Neural progenitor cell (in vitro differentiated cells): ENCODE measurements around the gene TUT1. TPM values are rescaled to one million over a fixed set of nuclear protein-coding genes. Genes with fewer than 3 reads are reported as not detected.

Experiments
- DNase-seq: peaks from one replicate; pipeline ENCODE4 v3.0.0-alpha.2; 2016; ENCODE audit warnings: low spot score
- H2AFZ ChIP-seq: fragments of 200-600 bp; sonication (generic); replicated peaks from 2 replicates; pipeline ENCODE4 v1.6.1; 2016; ENCODE audit warnings: antibody characterized with exemption
- H3F3A ChIP-seq: fragments of 200-600 bp; sonication (generic); 2 replicates; pipeline ENCODE4 v1.6.1; 2016; ENCODE audit warnings: antibody characterized with exemption, low read depth
- H3K27ac ChIP-seq: fragments of 200-600 bp; sonication (generic); 2 replicates; pipeline ENCODE4 v1.5.1; 2016; ENCODE audit warnings: mild to moderate bottlenecking
- H3K27me3 ChIP-seq: fragments of 200-600 bp; sonication (generic); 2 replicates; pipeline ENCODE4 v1.6.1; 2016; ENCODE audit warnings: mild to moderate bottlenecking, moderate library complexity
- H3K36me3 ChIP-seq: fragments of 200-600 bp; sonication (generic); 2 replicates; pipeline ENCODE4 v1.5.1; 2016
- H3K4me1 ChIP-seq: fragments of 200-600 bp; sonication (generic); 2 replicates; pipeline ENCODE4 v1.6.1; 2016; ENCODE audit warnings: mixed run types
- H3K4me2 ChIP-seq: fragments of 200-600 bp; sonication (generic); 2 replicates; pipeline ENCODE4 v1.6.1; 2016
- H3K4me3 ChIP-seq: fragments of 200-600 bp; sonication (generic); 2 replicates; pipeline ENCODE4 v1.5.1; 2016
- H3K79me2 ChIP-seq: fragments of 200-600 bp; sonication (generic); 2 replicates; pipeline ENCODE4 v1.6.1; 2016; ENCODE audit warnings: low read depth
- H3K9ac ChIP-seq: fragments of 200-600 bp; sonication (generic); 2 replicates; pipeline ENCODE4 v1.6.1; 2016
- H3K9me3 ChIP-seq: fragments of 200-600 bp; sonication (generic); 2 replicates; pipeline ENCODE4 v1.5.1; 2016; ENCODE audit warnings: low read depth
- H4K20me1 ChIP-seq: fragments of 200-600 bp; sonication (generic); 2 replicates; pipeline ENCODE4 v1.6.1; 2016; ENCODE audit warnings: low read depth
- H3K27ac Mint-ChIP-seq: 3 replicates; pipeline ENCODE4 v1.8.0; 2021; ENCODE audit warnings: mixed read lengths
- H3K27me3 Mint-ChIP-seq: 2 replicates; pipeline ENCODE4 v1.8.0; 2022; ENCODE audit warnings: low read depth, mild to moderate bottlenecking, inconsistent platforms, moderate library complexity, mixed read lengths; ENCODE audit not compliant: insufficient read depth
- H3K36me3 Mint-ChIP-seq: 3 replicates; pipeline ENCODE4 v1.8.0; 2021; ENCODE audit warnings: mixed read lengths
- H3K4me1 Mint-ChIP-seq: 3 replicates; pipeline ENCODE4 v1.8.0; 2021; ENCODE audit warnings: mixed read lengths
- H3K4me3 Mint-ChIP-seq: 3 replicates; pipeline ENCODE4 v1.8.0; 2021; ENCODE audit warnings: mild to moderate bottlenecking, moderate library complexity, mixed read lengths
- H3K9me3 Mint-ChIP-seq: 3 replicates; pipeline ENCODE4 v1.8.0; 2020; ENCODE audit warnings: mixed read lengths
- EZH2 ChIP-seq: fragments of 200-600 bp; sonication (generic); IDR thresholded peaks from 2 replicates; pipeline ENCODE4 v1.6.1; 2017; ENCODE audit warnings: antibody characterized with exemption, mild to moderate bottlenecking, moderate library complexity
- EZH2phosphoT487 ChIP-seq: fragments of 200-600 bp; sonication (generic); IDR thresholded peaks from 2 replicates; pipeline ENCODE4 v1.6.1; 2017; ENCODE audit warnings: antibody characterized with exemption
- total RNA-seq: library from RNA; depleted of rRNA; stranded (reverse); fragments of >200 nt; gene quantifications from 2 replicates; pipeline ENCODE4 v1.2.3, GENCODE V29; 2015; ENCODE audit warnings: low replicate concordance
- TF ChIP-seq, protein P1 (sequence below): fragments of 200-600 bp; sonication (generic); IDR thresholded peaks from 2 replicates; pipeline ENCODE4 v1.5.1; 2017; ENCODE audit warnings: antibody characterized with exemption, mild to moderate bottlenecking

TUT1 gene
- total RNA-seq, 1 donor from 2014 or later = 4.8 TPM

GRCh38 chr11:62601372-62602140, 10.2 kb upstream of the TUT1 start, which contains the start of gene MTA2:
MTA2 (minus strand) TSS chr11:62601865; CDS start chr11:62601450, 415 bp downstream.
- Histone ChIP-seq H3K9me3 (no peaks in the 10 kb centered on the region), H3K36me3 (no peaks in the 10 kb centered on the region), H3K9ac (peak within 1 kb of the TSS; percentile 96), H3K79me2 (peaks cover 36% of the 10 kb centered on the region), H4K20me1 (peaks cover 31% of the 10 kb centered on the region), H3K4me2 (peak within 1 kb of the TSS; percentile 92), H3F3A (peaks cover 57% of the 10 kb centered on the region), H3K4me1 (peaks cover 37% of the 10 kb centered on the region), H3K27ac (peak within 1 kb of the TSS; percentile 86), H2AFZ (peak within 1 kb of the TSS; percentile 86), H3K4me3 (peak within 1 kb of the TSS; percentile 87), H3K27me3 (peaks cover 22% of the 10 kb centered on the region)
- TF ChIP-seq EZH2 = no peak
- TF ChIP-seq, protein P1, sequence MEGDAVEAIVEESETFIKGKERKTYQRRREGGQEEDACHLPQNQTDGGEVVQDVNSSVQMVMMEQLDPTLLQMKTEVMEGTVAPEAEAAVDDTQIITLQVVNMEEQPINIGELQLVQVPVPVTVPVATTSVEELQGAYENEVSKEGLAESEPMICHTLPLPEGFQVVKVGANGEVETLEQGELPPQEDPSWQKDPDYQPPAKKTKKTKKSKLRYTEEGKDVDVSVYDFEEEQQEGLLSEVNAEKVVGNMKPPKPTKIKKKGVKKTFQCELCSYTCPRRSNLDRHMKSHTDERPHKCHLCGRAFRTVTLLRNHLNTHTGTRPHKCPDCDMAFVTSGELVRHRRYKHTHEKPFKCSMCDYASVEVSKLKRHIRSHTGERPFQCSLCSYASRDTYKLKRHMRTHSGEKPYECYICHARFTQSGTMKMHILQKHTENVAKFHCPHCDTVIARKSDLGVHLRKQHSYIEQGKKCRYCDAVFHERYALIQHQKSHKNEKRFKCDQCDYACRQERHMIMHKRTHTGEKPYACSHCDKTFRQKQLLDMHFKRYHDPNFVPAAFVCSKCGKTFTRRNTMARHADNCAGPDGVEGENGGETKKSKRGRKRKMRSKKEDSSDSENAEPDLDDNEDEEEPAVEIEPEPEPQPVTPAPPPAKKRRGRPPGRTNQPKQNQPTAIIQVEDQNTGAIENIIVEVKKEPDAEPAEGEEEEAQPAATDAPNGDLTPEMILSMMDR = no peak
- TF ChIP-seq EZH2phosphoT487 = no peak
- Mint-ChIP-seq H3K9me3 (no peaks in the 10 kb centered on the region), H3K27ac (peak within 1 kb of the TSS; percentile 74), H3K27me3 (peaks cover 6% of the 10 kb centered on the region), H3K4me1 (peaks cover 56% of the 10 kb centered on the region), H3K36me3 (peaks cover 32% of the 10 kb centered on the region), H3K4me3 (peak within 1 kb of the TSS; percentile 99)
- peak; percentile 99 for DNase-seq

- Histone ChIP-seq H3K9ac (peak overlapping the region; percentile 96), H3K36me3 (no peaks in the 10 kb centered on the region), H3K27me3 (peaks cover 22% of the 10 kb centered on the region), H3K4me2 (peak overlapping the region; percentile 92), H3K27ac (peak overlapping the region; percentile 86), H3K4me3 (peak overlapping the region; percentile 87), H3K79me2 (peaks cover 36% of the 10 kb centered on the region), H4K20me1 (peaks cover 31% of the 10 kb centered on the region), H3K4me1 (peaks cover 37% of the 10 kb centered on the region), H3K9me3 (no peaks in the 10 kb centered on the region), H2AFZ (peak overlapping the region; percentile 51), H3F3A (peaks cover 59% of the 10 kb centered on the region)
- no peak overlapping the region for H3K27ac Mint-ChIP-seq
- peaks cover 53% of the 10 kb centered on the region for H3K4me1 Mint-ChIP-seq
- H3K27me3 Mint-ChIP-seq = peaks cover 6% of the 10 kb centered on the region
- TF ChIP-seq EZH2 (no peak), EZH2phosphoT487 (no peak)
- TF ChIP-seq, protein P1 = no peak
- DNase-seq = no peak
- peaks cover 34% of the 10 kb centered on the region for H3K36me3 Mint-ChIP-seq
- peak overlapping the region; percentile 99 for H3K4me3 Mint-ChIP-seq
- no peaks in the 10 kb centered on the region for H3K9me3 Mint-ChIP-seq
Observed at GRCh38 chr11:62601122-62601371, 9.7 kb upstream of the TUT1 start.

DNA sequence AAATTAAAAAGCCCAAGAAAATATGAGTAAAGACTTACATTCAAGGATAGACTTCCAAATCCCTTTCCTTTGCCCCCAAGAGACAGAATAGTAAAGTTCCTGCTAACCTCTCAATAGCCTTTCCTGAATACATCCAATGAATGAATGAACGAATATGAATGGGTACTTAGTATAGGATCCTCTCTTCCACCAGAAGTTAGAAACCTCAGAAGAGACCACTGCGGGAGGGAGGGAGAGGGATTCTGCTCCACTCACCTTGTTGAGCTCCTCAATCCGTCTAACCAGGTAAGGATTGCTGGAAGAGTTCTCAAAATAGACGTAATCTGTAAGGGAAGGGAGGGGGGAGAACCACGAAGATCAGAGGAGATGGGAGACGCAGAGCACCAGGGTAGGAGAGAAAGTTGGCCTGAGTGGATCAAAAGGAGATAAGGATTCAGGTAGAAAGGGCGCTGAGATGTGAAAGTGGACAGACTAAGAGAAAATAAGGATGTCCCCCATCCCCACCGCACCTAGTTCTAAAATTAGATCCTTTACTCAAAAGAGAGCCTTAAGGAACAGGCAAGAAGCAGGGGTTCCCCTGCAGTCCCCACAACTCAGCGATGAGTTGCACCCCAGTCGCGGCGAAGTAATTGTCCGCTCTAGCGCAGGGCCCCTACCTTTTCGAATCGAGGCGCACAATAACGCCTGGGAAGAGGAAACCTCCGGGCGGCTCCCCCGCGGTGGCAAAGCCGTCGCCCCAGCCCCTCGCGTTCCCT, 9.2 kb upstream of the TUT1 start:
- no peaks in the 10 kb centered on the region for H3K36me3 ChIP-seq
- peaks cover 36% of the 10 kb centered on the region for H3K79me2 ChIP-seq
- peak overlapping the region; percentile 87 for H3K4me3 ChIP-seq
- no peak overlapping the region for H3K27ac ChIP-seq
- H3K27me3 ChIP-seq = peaks cover 22% of the 10 kb centered on the region
- peaks cover 36% of the 10 kb centered on the region for H3K4me1 ChIP-seq
- peak overlapping the region; percentile 4 for H3K27ac Mint-ChIP-seq
- H3K4me3 Mint-ChIP-seq = peak overlapping the region; percentile 99
- H3K36me3 Mint-ChIP-seq = peaks cover 34% of the 10 kb centered on the region
- H3K4me2 ChIP-seq = peak overlapping the region; percentile 92
- peak overlapping the region; percentile 96 for H3K9ac ChIP-seq
- H3F3A ChIP-seq = peaks cover 62% of the 10 kb centered on the region
- no peak overlapping the region for H2AFZ ChIP-seq
- DNase-seq = peak; percentile 45
- no peak for TF ChIP-seq EZH2phosphoT487
- TF ChIP-seq, protein P1 = no peak
- TF ChIP-seq EZH2 = no peak
- peaks cover 52% of the 10 kb centered on the region for H3K4me1 Mint-ChIP-seq
- peaks cover 31% of the 10 kb centered on the region for H4K20me1 ChIP-seq
- H3K9me3 ChIP-seq = no peaks in the 10 kb centered on the region
- H3K9me3 Mint-ChIP-seq = no peaks in the 10 kb centered on the region
- H3K27me3 Mint-ChIP-seq = peaks cover 7% of the 10 kb centered on the region
